22Rv1 (cell line): Measurements from ENCODE around the gene RNU6-1.

Source experiments
- CTCF ChIP-seq: fragments of 450-650 bp; IDR thresholded peaks from 2 replicates; pipeline ENCODE4 v1.5.1; 2017; ENCODE audit warnings: mild to moderate bottlenecking
- ZFX ChIP-seq: fragments of 450-650 bp; IDR thresholded peaks from 2 replicates; pipeline ENCODE4 v1.6.1; 2017; ENCODE audit warnings: antibody characterized with exemption, borderline replicate concordance

- TF ChIP-seq CTCF (peak; percentile 75), ZFX (no peak)
Measured at GRCh38 chr15:67833710-67834511, 5.9 kb downstream of the RNU6-1 start.
